HCT116 (cell line): ENCODE data around the gene CYP4F11. TPM values are rescaled to one million over a fixed set of nuclear protein-coding genes. Genes with fewer than 3 reads are reported as not detected.
"Not testable (repeated sequence)": the region's sequence is repeated elsewhere in the genome, so short reads cannot be mapped to it uniquely, and the experiment has no call there.

Source experiments
- ATAC-seq: fragments of 200-7000 bp; cut with Tn5 transposase; 2 replicates; pipeline ENCODE4 v1.9.1; 2020; ENCODE audit warnings: mild to moderate bottlenecking, moderate library complexity
- BruUV-seq: library from RNA; stranded (reverse); fragments of 400-500 nt; replicated peaks from 2 replicates; lab custom pipeline; 2021; lab: Mats Ljungman, UMichigan
- CTCF ChIA-PET: fragments of 300-600 bp; sonication (Branson Sonifier 250); formaldehyde crosslinking; loops from one replicate; lab custom pipeline; 2021; ENCODE audit warnings: antibody characterized with exemption; lab: Charles Lee
- POLR2A ChIA-PET: fragments of 300-600, 350-600 bp; sonication (Branson Sonifier 250); formaldehyde crosslinking; loops from one replicate; lab custom pipeline; 2021; ENCODE audit warnings: antibody characterized with exemption; lab: Charles Lee
- RAD21 ChIA-PET, 2 experiments: fragments of 300-600 bp; sonication (Branson Sonifier 250); formaldehyde crosslinking; loops; one replicate each; lab custom pipeline; 2023; ENCODE audit warnings: low total read pairs in 2 of 2; ENCODE audit not compliant: uncharacterized antibody in 2 of 2, unreplicated experiment in 2 of 2, low non-redundant PET in 1 of 2; lab: Charles Lee
- DNase-seq: peaks from one replicate; pipeline ENCODE4 v3.0.0-alpha.2; 2010; ENCODE audit warnings: low read depth, low spot score
- H2AFZ ChIP-seq: fragments of 200-600 bp; shearing (Covaris generic), sonication (generic); 2 replicates; pipeline ENCODE4 v1.6.1; 2017; ENCODE audit warnings: low read depth, mixed run types, mixed read lengths, antibody characterized with exemption, low read length; ENCODE audit not compliant: poor library complexity, severe bottlenecking
- H3K27ac ChIP-seq: 2 replicates; pipeline ENCODE4 v1.5.1; 2012; ENCODE audit warnings: low read depth, low read length
- H3K27me3 ChIP-seq: fragments of 200-600 bp; sonication (generic); 2 replicates; pipeline ENCODE4 v1.6.1; 2016; ENCODE audit warnings: mixed run types, low read length, mixed read lengths; ENCODE audit not compliant: insufficient read depth
- H3K36me3 ChIP-seq, 2 experiments: fragments of 200-500 bp in 1 of 2; fragments of 200-600 bp in 1 of 2; sonication (Bioruptor generic) in 1 of 2; sonication (generic) in 1 of 2; 2 replicates each; pipeline versions ENCODE4 v1.5.1 to v1.6.1; 2014 to 2016; ENCODE audit warnings: low read length in 2 of 2, inconsistent platforms in 1 of 2, mixed read lengths in 1 of 2, mixed run types in 1 of 2; ENCODE audit not compliant: insufficient read depth in 2 of 2, control insufficient read depth in 1 of 2
- H3K4me1 ChIP-seq, 2 experiments: fragments of 200-600 bp in 1 of 2; sonication (generic) in 1 of 2; 2 replicates each; pipeline versions ENCODE4 v1.5.1 to v1.6.1; 2012 to 2017; ENCODE audit warnings: low read length in 2 of 2, inconsistent platforms in 1 of 2, mild to moderate bottlenecking in 1 of 2, mixed read lengths in 1 of 2, mixed run types in 1 of 2, moderate library complexity in 1 of 2; ENCODE audit not compliant: insufficient read depth in 2 of 2, control insufficient read depth in 1 of 2
- H3K4me2 ChIP-seq: fragments of 200-600 bp; sonication (generic); 2 replicates; pipeline ENCODE4 v1.6.1; 2017; ENCODE audit warnings: mixed run types, low read length, mixed read lengths
- H3K4me3 ChIP-seq, 2 experiments: fragments of 200-600 bp in 1 of 2; sonication (generic) in 1 of 2; replicated peaks in 1 of 2; 2 replicates each; pipeline ENCODE4 v1.5.1; 2011 to 2016; ENCODE audit warnings: low read length in 2 of 2, control low read depth in 1 of 2, low read depth in 1 of 2, mild to moderate bottlenecking in 1 of 2, mixed read lengths in 1 of 2, mixed run types in 1 of 2
- H3K79me2 ChIP-seq: fragments of 200-600 bp; sonication (generic); 2 replicates; pipeline ENCODE4 v1.6.1; 2017; ENCODE audit warnings: mild to moderate bottlenecking, mixed run types, low read length, moderate library complexity, mixed read lengths; ENCODE audit not compliant: insufficient read depth
- H3K9ac ChIP-seq: fragments of 200-600 bp; sonication (generic); 2 replicates; pipeline ENCODE4 v1.6.1; 2016; ENCODE audit warnings: low read length, mixed read lengths
- H3K9me2 ChIP-seq: fragments of 200-600 bp; sonication (generic), shearing (Covaris generic); 2 replicates; pipeline ENCODE4 v1.6.1; 2017; ENCODE audit warnings: mixed run types, mild to moderate bottlenecking, moderate library complexity; ENCODE audit not compliant: insufficient read depth
- H3K9me3 ChIP-seq, 2 experiments: fragments of 200-500 bp in 1 of 2; fragments of 200-600 bp in 1 of 2; sonication (Bioruptor generic) in 1 of 2; sonication (generic) in 1 of 2; 2 replicates each; pipeline ENCODE4 v1.6.1; 2014 to 2017; ENCODE audit warnings: low read length in 2 of 2, mixed read lengths in 2 of 2, inconsistent platforms in 1 of 2, low read depth in 1 of 2, mild to moderate bottlenecking in 1 of 2, mixed run types in 1 of 2, moderate library complexity in 1 of 2; ENCODE audit not compliant: control insufficient read depth in 1 of 2, insufficient read depth in 1 of 2
- H4K20me1 ChIP-seq: fragments of 200-600 bp; sonication (generic), shearing (Covaris generic); 2 replicates; pipeline ENCODE4 v1.6.1; 2017; ENCODE audit warnings: mixed run types, mild to moderate bottlenecking, moderate library complexity; ENCODE audit not compliant: insufficient read depth
- SP1 ChIP-seq: IDR thresholded peaks from 2 replicates; pipeline ENCODE4 v1.6.1; 2012; ENCODE audit warnings: low read depth
- ZBTB33 ChIP-seq: IDR thresholded peaks from 2 replicates; pipeline ENCODE4 v1.6.1; 2011; ENCODE audit warnings: mild to moderate bottlenecking, low read length, moderate library complexity; ENCODE audit not compliant: insufficient replicate concordance; ENCODE audit errors: extremely low read depth
- ZFX ChIP-seq: fragments of 450-650 bp; IDR thresholded peaks from 2 replicates; pipeline ENCODE4 v1.6.1; 2017
- intact Hi-C: fragments of 100-400 bp; cut with micrococcal nuclease; formaldehyde crosslinking; loops from 2 replicates; pipeline ENCODE4 v1.10.0; 2022
- total RNA-seq: library from RNA; stranded (reverse); gene quantifications from one replicate; pipeline ENCODE4 v1.2.1, GENCODE V29; 2021; ENCODE audit not compliant: unreplicated experiment
- TF ChIP-seq, protein P1 (sequence below): IDR thresholded peaks from 2 replicates; pipeline ENCODE4 v1.6.1; 2012; ENCODE audit warnings: low read depth
- TF ChIP-seq, protein P2 (sequence below): IDR thresholded peaks from 2 replicates; pipeline ENCODE4 v1.6.1; 2012

Gene CYP4F11
- total RNA-seq, 1 experiment from 2014 or later: 17.9 TPM

DNA sequence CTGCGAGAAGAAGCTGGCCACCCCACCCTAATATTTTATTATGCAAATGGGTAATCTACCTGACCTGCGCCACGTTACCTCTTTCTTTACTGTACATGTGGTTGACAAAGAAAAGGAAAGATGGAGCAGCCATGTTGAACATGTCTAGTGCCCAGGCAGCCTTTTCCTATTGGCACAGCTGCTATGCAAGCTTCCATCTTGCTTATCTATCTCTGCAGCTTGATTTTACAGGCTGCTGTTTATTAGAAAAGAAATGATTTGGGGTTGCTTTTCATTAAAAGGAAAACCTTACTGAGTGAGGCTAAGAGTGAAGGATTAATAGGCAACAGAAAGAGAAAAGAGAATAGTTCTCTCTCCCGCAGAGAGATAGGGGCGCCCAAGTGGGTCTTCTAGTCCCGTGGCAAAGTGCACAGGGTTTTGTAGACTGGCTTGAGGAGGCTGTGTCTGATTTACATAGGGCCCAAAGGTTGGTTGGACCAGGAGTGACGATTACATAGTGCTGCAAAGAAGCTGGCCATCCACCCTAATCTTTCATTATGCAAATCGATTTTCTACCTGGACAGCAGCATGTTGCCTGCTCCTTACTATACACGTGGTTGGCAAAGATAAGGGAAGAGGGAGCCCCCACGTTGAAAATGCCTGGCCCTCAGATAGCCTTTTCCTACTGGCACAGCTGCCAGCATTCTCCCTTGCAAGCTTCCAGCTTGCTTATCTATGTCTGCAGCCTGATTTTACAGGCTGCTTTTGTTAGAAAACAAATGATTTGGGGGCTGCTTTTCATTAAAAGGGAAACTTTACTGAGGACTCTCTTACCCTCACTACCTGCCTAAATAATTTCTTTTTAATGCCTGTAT lies 42.7 kb upstream of the CYP4F11 start (continued):
- TF ChIP-seq, protein P1, sequence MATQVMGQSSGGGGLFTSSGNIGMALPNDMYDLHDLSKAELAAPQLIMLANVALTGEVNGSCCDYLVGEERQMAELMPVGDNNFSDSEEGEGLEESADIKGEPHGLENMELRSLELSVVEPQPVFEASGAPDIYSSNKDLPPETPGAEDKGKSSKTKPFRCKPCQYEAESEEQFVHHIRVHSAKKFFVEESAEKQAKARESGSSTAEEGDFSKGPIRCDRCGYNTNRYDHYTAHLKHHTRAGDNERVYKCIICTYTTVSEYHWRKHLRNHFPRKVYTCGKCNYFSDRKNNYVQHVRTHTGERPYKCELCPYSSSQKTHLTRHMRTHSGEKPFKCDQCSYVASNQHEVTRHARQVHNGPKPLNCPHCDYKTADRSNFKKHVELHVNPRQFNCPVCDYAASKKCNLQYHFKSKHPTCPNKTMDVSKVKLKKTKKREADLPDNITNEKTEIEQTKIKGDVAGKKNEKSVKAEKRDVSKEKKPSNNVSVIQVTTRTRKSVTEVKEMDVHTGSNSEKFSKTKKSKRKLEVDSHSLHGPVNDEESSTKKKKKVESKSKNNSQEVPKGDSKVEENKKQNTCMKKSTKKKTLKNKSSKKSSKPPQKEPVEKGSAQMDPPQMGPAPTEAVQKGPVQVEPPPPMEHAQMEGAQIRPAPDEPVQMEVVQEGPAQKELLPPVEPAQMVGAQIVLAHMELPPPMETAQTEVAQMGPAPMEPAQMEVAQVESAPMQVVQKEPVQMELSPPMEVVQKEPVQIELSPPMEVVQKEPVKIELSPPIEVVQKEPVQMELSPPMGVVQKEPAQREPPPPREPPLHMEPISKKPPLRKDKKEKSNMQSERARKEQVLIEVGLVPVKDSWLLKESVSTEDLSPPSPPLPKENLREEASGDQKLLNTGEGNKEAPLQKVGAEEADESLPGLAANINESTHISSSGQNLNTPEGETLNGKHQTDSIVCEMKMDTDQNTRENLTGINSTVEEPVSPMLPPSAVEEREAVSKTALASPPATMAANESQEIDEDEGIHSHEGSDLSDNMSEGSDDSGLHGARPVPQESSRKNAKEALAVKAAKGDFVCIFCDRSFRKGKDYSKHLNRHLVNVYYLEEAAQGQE: no peak
- no peak for TF ChIP-seq SP1
- TF ChIP-seq, all 23 proteins: peak for 0

- no peak for DNase-seq
- no peak overlapping the region for H3K4me2 ChIP-seq
- no peak overlapping the region for H3K27ac ChIP-seq
- no TSS peak for BruUV-seq
- ATAC-seq: no peak
- H4K20me1 ChIP-seq: no peaks in the 10 kb centered on the region
- peaks cover 11% of the 10 kb centered on the region for H3K27me3 ChIP-seq
- H3K9ac ChIP-seq: no peak overlapping the region
- ChIA-PET POLR2A (no interaction called here), RAD21 (no interaction called here), CTCF (no interaction called here)
- no peaks in the 10 kb centered on the region for H3K36me3 ChIP-seq
- TF ChIP-seq ZBTB33 (no peak), ZFX (no peak)
- TF ChIP-seq, protein P2, sequence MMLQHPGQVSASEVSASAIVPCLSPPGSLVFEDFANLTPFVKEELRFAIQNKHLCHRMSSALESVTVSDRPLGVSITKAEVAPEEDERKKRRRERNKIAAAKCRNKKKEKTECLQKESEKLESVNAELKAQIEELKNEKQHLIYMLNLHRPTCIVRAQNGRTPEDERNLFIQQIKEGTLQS: no peak
- no peaks in the 10 kb centered on the region for H3K4me1 ChIP-seq
- intact Hi-C loops: no loop called here
- no peaks in the 10 kb centered on the region for H3K9me2 ChIP-seq
- no peak overlapping the region for H3K4me3 ChIP-seq
- no peaks in the 10 kb centered on the region for H3K9me3 ChIP-seq
- H3K79me2 ChIP-seq: no peaks in the 10 kb centered on the region
- no peak overlapping the region for H2AFZ ChIP-seq
Measured at GRCh38 chr19:15974856-15975255, 40.5 kb upstream of the CYP4F11 start.

DNA sequence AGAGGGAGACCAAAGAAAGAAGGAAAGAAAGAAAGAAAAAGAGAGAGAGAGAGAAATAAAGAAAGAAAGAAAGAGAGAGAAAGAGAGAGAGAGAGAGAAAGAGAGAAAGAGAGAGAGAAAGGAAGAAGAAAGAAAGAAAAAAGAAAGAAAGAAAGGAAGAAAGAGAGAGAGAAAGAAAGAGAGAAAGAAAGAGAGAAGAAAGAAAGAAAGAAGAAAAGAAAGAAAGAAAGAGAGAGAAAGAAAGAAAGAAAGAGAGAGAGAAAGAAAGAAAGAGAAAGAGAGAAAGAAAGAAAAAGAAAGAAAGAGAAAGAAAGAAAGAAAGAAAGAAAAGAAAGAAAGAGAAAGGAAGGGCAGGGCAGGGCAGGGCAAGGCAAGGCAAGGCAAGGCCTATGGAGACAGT lies 37.7 kb upstream of the CYP4F11 start:
- H2AFZ ChIP-seq, H3K4me2 ChIP-seq, RAD21 ChIA-PET, H3K27ac ChIP-seq, H3K4me1 ChIP-seq, H3K9ac ChIP-seq, BruUV-seq, POLR2A ChIA-PET, CTCF ChIA-PET, H3K27me3 ChIP-seq, H3K9me2 ChIP-seq, H4K20me1 ChIP-seq, intact Hi-C loops, ATAC-seq, H3K9me3 ChIP-seq, H3K79me2 ChIP-seq, H3K36me3 ChIP-seq, H3K4me3 ChIP-seq, DNase-seq: not testable (repeated sequence)
